ENCODE data around the gene SLC30A2.
A peak's percentile ranks its signal among the peaks of the same experiment; 100 is the strongest.

- TF ChIP-seq, protein P1, sequence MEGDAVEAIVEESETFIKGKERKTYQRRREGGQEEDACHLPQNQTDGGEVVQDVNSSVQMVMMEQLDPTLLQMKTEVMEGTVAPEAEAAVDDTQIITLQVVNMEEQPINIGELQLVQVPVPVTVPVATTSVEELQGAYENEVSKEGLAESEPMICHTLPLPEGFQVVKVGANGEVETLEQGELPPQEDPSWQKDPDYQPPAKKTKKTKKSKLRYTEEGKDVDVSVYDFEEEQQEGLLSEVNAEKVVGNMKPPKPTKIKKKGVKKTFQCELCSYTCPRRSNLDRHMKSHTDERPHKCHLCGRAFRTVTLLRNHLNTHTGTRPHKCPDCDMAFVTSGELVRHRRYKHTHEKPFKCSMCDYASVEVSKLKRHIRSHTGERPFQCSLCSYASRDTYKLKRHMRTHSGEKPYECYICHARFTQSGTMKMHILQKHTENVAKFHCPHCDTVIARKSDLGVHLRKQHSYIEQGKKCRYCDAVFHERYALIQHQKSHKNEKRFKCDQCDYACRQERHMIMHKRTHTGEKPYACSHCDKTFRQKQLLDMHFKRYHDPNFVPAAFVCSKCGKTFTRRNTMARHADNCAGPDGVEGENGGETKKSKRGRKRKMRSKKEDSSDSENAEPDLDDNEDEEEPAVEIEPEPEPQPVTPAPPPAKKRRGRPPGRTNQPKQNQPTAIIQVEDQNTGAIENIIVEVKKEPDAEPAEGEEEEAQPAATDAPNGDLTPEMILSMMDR (IDR thresholded peaks at IDR 0.05) = peak; percentile 81 to 100 (median 100)
- peak in 2 of 3 donors; percentile 51 to 58 for TF ChIP-seq POLR2A (IDR thresholded peaks at IDR 0.05)
Observed at GRCh38 chr1:25997828-25998761, 47.8 kb downstream of the SLC30A2 start, which contains the start of gene PAFAH2.
